ENCODE measurements around the gene SH3TC1.

The SH3TC1 gene

GRCh38 chr4:8181844-8182243 lies 17.2 kb upstream of the SH3TC1 start:
- DNase-seq, result no peak

DNA sequence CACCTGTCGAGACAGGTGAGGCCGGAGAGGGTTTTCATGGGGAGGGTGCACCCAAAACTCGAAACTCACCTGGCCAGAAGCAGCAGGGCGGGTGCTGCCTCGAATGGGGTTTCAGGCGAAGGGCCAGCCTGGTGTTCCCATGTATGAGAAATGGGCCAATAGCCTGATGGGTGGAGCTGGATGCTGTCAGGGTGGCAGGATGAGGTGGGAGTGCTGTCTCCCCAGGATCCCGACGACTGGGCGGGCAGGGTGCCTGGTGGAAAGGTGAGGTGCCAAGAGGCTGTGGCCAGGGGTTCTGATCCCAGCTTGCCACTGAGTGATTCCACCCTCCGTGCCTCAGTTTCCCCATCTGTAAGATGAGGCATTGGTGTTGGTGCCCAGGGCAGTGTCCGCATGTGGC lies 16.8 kb upstream of the SH3TC1 start:
- no peak for DNase-seq

DNA sequence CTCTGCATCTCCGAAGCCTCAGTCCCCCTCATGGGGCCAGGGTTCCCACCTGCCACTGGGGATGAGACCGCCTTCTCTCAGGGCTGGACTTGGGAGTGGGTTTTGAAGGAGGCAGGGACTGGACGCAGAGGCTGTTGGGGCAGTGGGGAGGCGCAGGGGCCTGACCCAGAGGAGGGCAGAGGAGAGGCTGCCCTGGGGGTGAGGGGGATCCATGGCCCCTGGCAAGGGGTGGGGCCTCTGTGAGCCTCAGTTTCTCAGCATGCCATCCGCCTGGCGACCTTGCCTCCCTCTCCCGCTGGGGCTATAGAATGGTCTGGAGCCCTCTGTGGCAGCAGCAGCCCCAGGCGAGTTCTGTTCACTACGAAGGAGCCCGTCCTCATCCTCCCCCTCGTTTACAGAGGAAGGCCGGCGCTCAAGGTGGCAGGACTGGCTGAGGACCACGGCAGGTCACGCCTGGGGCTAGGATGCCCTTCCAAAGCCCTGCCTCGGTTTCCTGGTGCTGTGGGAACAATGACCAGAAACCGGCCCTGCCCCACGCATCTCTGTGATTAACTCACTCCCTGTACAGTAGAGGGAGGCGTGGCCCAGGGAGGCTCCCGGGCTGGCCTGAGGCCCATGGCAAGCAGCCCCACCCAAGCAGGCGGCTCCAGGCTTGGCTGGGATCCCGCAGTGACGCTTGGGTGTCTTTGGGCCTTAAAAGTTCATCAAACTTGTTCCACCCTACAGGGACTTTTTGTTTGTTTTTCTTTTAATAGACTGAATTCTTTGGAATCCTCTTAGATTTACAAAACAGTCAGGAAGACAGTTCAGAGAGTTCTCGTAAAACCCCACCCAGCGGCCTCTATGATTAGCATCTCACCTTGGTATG lies 16.0 kb upstream of the SH3TC1 start:
- no peak for DNase-seq

DNA sequence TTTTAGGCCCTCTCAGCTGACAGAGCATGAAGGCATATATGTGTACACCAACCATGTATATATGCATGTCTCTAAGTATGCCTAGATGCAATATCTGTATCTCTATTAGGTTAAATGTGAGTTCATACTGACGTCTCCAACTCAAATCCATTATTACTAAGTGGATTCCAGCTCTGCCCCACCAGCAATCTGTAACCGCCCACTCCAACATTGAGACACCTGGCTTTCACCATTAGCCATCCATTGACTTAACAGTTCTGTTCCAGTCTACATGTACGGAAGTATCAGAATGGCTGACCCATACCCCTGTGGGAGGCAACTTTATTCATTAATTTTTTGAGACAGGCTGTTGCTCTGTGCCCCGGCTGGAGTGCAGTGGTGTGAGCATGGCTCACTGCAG lies 15.0 kb upstream of the SH3TC1 start:
- no peak for DNase-seq

- DNase-seq, result no peak
Measured at GRCh38 chr4:8185295-8185694, 13.8 kb upstream of the SH3TC1 start.

- DNase-seq, result no peak
Measured at GRCh38 chr4:8185930-8186329, 13.2 kb upstream of the SH3TC1 start.

DNA sequence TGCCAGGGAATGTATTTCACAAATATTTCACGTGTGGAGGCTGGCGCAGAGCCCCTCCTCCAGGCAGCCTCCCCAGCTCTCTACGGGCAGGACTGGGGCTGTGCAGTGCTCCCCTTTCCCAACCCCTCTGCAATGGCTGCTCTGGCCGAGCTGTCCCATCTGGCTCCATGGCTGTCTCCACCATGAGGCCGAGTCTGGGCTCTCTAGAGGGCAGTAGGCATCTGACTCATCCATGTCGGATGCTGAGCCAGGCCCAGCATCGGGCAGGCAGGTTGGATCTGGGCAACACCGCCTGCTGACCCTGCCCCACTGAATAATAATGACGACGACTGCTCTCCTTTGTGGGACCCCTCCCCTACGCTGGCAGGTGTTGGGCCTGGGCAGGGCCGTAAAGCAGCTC lies 11.0 kb upstream of the SH3TC1 start:
- no peak for DNase-seq

- no peak for DNase-seq
Measured at GRCh38 chr4:8188743-8189550, 10.1 kb upstream of the SH3TC1 start.

GRCh38 chr4:8189551-8190466 lies 9.3 kb upstream of the SH3TC1 start:
- DNase-seq, result no peak

DNA sequence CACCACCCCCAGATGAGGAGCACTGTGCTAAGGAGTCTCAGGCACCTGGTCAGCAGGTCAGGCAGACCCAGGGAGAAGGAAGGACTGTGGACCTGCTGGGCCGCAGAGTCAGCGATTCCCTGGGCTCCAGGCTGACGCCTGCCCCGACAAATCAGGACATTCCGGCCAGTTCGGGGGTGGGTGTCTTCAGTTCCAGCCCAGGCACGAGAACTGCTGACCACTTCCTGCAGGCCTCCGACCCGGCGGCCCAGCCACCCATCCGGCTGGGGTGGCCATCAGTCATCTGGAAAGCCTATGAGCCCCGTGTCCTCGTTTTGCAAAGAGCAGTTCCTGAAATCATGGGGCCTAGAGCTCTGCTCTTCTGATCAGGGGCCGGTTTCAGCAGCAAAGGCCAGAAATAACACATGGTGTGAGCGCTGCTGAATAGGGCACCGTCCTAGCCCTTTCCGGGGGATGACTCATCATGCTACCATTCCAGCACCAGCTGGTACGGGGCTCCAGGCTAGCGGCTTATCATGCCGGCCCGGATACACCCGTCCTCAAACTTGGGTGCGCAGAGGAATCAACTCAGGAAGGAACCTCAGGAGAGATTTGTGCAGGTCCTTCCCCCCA lies 7.8 kb upstream of the SH3TC1 start:
- no peak for DNase-seq

DNA sequence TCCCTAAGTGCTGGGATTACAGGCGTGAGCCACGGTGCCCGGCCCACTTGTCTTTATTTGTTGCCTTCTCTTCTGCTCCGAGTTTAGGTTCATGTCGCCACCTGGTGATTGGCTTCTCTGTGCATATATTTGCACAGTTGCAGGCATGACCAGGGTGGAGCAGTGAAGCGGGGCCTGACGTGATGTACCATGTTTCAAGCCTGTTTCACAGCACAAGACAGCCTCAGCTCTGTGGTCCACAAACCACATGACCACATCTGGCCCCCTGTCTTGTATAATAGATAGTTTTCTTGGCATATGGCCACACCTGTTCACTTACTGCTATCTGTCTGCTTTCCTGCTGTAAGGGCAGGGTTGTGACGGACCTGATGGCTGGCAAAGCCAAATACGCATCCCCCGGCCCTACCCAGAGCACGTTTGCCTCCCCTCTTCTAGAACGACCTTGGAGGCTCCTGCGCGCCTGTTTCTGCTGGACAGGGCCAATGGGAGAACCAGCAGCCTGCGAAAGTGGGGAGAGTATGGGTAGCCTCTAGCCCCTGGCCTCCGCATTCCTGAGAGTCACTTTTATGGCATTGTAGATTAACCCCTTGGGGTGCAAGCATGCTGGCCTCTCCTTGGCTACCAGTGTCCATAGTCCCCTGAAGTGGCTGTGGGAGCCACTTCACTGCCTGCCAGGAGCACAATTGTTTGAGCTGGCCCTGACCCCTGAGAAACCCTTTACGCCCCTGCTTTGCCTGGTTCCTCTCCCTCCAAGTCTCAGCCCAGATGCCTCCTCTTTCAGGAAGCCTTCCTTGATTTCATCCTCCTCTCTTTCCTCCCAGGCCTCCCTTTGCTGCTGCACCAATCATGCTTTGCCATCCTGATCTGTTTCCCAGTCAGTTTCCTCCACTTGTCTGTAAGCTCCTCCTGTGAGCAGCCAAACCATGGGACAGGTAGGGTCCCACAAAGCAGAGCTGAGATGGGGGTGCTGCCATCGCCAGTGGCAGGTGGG lies 6.0 kb upstream of the SH3TC1 start:
- no peak for DNase-seq

DNA sequence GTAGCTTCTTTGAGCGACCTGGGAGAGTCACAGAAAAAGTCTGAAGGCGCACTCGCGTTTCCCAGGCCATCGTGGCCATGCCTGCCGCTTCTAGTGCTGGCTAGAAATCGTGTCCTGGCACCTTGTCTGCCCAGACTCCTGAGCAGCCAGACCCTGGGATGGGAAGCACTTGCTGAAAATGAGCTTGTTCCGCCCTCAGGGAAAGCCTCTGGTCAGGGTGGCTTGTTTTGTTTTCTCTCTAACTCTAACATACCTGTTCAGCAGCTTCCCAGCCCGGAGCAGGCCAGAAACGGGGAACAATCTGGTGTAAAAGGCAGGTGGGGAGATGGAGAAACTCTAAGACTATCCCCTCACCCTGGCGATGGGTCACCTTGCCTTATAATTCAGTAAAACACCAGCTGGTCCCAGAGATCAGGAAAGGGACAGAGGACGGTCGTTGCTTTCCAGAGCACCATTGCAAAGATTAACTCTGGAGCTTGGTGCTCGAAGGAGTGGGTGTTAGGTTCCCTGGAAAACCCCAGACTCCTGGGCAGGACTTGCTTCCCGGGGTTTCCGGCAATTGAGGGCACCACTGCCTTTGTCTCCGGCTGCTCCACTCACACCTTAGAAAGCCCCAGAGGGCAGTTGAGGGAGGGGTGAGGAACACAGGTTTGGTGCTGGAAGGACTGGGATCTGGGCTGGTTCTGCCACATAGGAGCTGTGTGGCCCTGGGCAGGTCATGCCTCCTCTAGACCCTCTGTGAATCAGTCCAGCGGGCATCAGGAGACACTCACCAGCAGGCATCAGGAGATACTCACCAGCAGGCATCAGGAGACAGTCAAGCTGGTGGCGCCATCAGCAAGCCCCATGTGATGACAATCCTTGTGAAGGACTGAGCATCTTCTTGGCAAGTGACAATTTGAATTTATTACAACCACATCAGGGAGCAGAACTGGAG lies 4.5 kb upstream of the SH3TC1 start:
- no peak for DNase-seq

- DNase-seq, result no peak
Measured at GRCh38 chr4:8195431-8195830, 3.7 kb upstream of the SH3TC1 start.

- DNase-seq, result no peak
Measured at GRCh38 chr4:8195841-8196458, 3.1 kb upstream of the SH3TC1 start.

DNA sequence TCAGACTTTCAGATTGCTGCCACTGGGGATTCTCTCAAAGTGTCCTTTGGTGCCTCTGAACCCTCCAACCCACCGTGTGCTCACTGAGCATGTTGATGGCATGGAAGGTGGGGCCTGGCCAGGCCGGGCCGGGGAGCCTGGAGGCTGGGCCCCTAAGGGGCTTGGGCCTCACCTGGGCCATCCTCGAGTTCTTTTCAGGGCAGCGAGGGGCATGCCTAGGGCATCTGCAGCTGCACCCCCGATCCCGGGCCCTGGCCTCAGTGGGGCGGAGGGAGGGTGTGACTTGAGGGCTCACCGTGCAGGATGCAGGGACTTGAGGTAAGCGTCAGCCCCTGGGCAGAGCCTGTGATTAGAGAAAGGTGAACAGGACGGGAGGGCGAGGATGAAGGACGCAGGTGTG lies 1.6 kb upstream of the SH3TC1 start:
- no peak for DNase-seq

- DNase-seq, result no peak
Measured at GRCh38 chr4:8198206-8198905, 734 bp upstream of the SH3TC1 start.

GRCh38 chr4:8199594-8200301 lies 658 bp downstream of the SH3TC1 start:
- DNase-seq, result no peak

- DNase-seq, result no peak
Measured at GRCh38 chr4:8200302-8200975, 1.3 kb downstream of the SH3TC1 start.
